ENCODE results near the gene HNRNPLL. TPM values are rescaled to one million over a fixed set of nuclear protein-coding genes. Genes with fewer than 3 reads are reported as not detected.

HNRNPLL gene
- total RNA-seq, 1 experiment from 2014 or later, result 57.7 TPM

DNA sequence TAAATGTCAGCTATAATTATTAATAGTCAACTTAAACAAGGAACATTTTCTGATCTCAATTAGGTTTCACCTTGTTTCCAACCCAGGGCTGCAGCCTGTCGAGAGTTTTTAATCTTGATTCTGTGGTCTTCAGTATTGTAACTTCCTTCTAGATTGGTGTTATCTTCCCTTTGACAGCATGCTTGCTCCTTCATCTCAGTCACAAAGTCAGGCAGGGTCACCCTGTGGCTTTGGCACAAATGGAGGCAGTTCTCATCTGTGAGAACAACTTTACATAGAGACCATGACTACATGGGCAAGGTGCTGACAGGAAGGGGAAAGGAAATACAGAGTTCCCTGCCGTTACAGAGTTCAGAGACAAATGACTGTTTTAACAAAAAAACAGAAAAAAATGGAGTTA is 50.5 kb downstream of the HNRNPLL start:
- H3K4me3 Mint-ChIP-seq (ENCODE audit: unreplicated experiment), result no peak overlapping the region
- no peaks in the 10 kb centered on the region for H3K9me3 Mint-ChIP-seq (ENCODE audit: unreplicated experiment)
- no peak for DNase-seq (ENCODE audit: unreplicated experiment)
- intact Hi-C loops (cut with micrococcal nuclease), result no loop called here
- H3K36me3 Mint-ChIP-seq (ENCODE audit: insufficient read depth, unreplicated experiment), result peaks cover 11% of the 10 kb centered on the region
- CTCF ChIA-PET, result interaction anchor here (0.7 to 1.6 kb wide), 2 partner anchors 15 to 236 kb away, joined by 3 to 6 read pairs; no protein-coding TSS in a partner anchor
- POLR2A ChIA-PET, result interaction anchor here (0.6 kb wide), 1 partner anchor 168 kb away, joined by 3 read pairs; no protein-coding TSS in a partner anchor
- TF ChIP-seq, protein P1, sequence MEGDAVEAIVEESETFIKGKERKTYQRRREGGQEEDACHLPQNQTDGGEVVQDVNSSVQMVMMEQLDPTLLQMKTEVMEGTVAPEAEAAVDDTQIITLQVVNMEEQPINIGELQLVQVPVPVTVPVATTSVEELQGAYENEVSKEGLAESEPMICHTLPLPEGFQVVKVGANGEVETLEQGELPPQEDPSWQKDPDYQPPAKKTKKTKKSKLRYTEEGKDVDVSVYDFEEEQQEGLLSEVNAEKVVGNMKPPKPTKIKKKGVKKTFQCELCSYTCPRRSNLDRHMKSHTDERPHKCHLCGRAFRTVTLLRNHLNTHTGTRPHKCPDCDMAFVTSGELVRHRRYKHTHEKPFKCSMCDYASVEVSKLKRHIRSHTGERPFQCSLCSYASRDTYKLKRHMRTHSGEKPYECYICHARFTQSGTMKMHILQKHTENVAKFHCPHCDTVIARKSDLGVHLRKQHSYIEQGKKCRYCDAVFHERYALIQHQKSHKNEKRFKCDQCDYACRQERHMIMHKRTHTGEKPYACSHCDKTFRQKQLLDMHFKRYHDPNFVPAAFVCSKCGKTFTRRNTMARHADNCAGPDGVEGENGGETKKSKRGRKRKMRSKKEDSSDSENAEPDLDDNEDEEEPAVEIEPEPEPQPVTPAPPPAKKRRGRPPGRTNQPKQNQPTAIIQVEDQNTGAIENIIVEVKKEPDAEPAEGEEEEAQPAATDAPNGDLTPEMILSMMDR (IDR thresholded peaks at IDR 0.05; ENCODE audit: unreplicated experiment), result no peak
- no peaks in the 10 kb centered on the region for H3K4me1 Mint-ChIP-seq (ENCODE audit: insufficient read depth, unreplicated experiment)
- H3K27ac Mint-ChIP-seq (ENCODE audit: low read depth, unreplicated experiment), result no peak overlapping the region
- BruUV-seq (replicated peaks), result no TSS peak
- no peaks in the 10 kb centered on the region for H3K27me3 Mint-ChIP-seq (ENCODE audit: insufficient read depth, unreplicated experiment)

DNA sequence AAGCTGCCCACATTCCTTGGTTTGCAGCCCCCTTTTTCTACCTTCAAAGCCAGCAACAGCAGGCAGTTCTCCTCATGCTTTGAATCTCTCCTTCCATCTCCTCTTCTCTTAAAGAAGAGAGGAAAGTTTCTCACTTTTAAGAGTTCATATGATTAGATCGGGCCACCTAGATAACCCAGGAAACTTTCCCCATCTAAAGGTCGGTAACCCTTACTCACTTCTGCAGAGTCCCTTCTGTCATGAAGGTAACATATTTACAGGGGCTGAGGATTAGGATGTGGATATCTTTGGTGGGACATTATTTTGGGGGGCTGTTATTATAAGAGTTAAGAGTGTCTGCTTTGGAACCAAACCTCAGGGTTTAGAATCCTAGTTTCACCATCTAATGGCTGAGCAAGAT is 51.0 kb downstream of the HNRNPLL start:
- no peak for DNase-seq (ENCODE audit: unreplicated experiment)
- Mint-ChIP-seq H3K4me1 (ENCODE audit: insufficient read depth, unreplicated experiment) (no peaks in the 10 kb centered on the region), H3K27ac (ENCODE audit: low read depth, unreplicated experiment) (no peak overlapping the region), H3K27me3 (ENCODE audit: insufficient read depth, unreplicated experiment) (no peaks in the 10 kb centered on the region), H3K9me3 (ENCODE audit: unreplicated experiment) (no peaks in the 10 kb centered on the region), H3K4me3 (ENCODE audit: unreplicated experiment) (no peak overlapping the region), H3K36me3 (ENCODE audit: insufficient read depth, unreplicated experiment) (peaks cover 11% of the 10 kb centered on the region)
- no TSS peak for BruUV-seq (replicated peaks)
- POLR2A ChIA-PET, result interaction anchor here (0.6 kb wide), 1 partner anchor 169 kb away, joined by 3 read pairs; no protein-coding TSS in a partner anchor
- CTCF ChIA-PET, result interaction anchor here (0.7 to 1.6 kb wide), 2 partner anchors 15 to 235 kb away, joined by 3 to 6 read pairs; no protein-coding TSS in a partner anchor
- intact Hi-C loops (cut with micrococcal nuclease), result no loop called here
- TF ChIP-seq, protein P1 (IDR thresholded peaks at IDR 0.05; ENCODE audit: unreplicated experiment), result no peak

DNA sequence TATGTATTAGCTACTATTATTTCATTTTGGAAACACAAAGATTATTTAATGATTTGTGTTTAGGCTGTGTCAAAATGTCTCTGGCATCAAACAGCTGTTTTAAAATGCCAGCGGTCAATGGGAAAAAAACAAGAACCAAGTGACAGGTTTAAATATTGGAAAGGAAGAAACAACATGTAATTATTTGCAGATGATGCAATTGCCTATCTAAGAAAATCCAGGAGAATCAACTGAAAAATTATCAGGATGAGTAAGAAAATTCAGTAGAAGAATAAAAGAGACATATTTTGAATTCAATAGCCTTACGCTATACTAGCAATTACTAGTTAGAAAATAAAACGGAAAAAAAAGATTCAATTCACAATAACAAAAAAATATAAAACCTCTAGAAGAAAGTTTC is 51.6 kb downstream of the HNRNPLL start:
- intact Hi-C loops (cut with micrococcal nuclease), result no loop called here
- H3K36me3 Mint-ChIP-seq (ENCODE audit: insufficient read depth, unreplicated experiment), result peaks cover 11% of the 10 kb centered on the region
- no peak for DNase-seq (ENCODE audit: unreplicated experiment)
- BruUV-seq (replicated peaks), result no TSS peak
- H3K9me3 Mint-ChIP-seq (ENCODE audit: unreplicated experiment), result no peaks in the 10 kb centered on the region
- POLR2A ChIA-PET, result interaction anchor here (0.6 to 0.8 kb wide), 2 partner anchors 10 to 14 kb away, joined by 4 to 5 read pairs; no protein-coding TSS in a partner anchor
- H3K4me3 Mint-ChIP-seq (ENCODE audit: unreplicated experiment), result no peak overlapping the region
- H3K27me3 Mint-ChIP-seq (ENCODE audit: insufficient read depth, unreplicated experiment), result no peaks in the 10 kb centered on the region
- TF ChIP-seq, protein P1 (IDR thresholded peaks at IDR 0.05; ENCODE audit: unreplicated experiment), result no peak
- no peaks in the 10 kb centered on the region for H3K4me1 Mint-ChIP-seq (ENCODE audit: insufficient read depth, unreplicated experiment)
- CTCF ChIA-PET, result interaction anchor here (1.6 kb wide), 1 partner anchor 14 kb away, joined by 6 read pairs; no protein-coding TSS in a partner anchor
- no peak overlapping the region for H3K27ac Mint-ChIP-seq (ENCODE audit: low read depth, unreplicated experiment)

DNA sequence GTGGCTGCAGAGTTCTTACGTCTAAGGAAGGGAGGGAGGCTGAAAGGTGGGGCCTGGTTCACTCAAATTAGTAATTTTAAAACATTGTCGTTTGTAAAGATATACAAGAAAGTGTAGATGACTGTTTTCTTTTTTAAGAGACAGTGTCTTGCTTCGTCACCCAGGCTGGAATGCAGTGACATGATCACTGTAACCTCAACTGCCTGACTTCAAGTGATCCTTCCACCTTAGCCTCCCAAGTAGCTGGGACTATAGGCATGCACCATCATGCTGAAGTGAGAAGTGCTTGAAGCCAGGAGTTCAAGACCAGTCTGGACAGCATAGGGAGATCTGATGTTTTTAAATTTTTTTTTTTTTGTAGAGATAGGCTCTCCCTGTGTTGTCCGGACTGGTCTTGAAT is 52.9 kb downstream of the HNRNPLL start:
- ChIA-PET POLR2A (interaction anchor here (0.5 to 1.0 kb wide), 3 partner anchors 18 to 275 kb away, joined by 3 read pairs; no protein-coding TSS in a partner anchor), CTCF (interaction anchor here (0.6 to 0.8 kb wide), 2 partner anchors 13 to 32 kb away, joined by 3 to 6 read pairs; no protein-coding TSS in a partner anchor)
- no TSS peak for BruUV-seq (replicated peaks)
- intact Hi-C loops (cut with micrococcal nuclease), result no loop called here
- no peak overlapping the region for H3K4me3 Mint-ChIP-seq (ENCODE audit: unreplicated experiment)
- DNase-seq (ENCODE audit: unreplicated experiment), result no peak
- TF ChIP-seq, protein P1 (IDR thresholded peaks at IDR 0.05; ENCODE audit: unreplicated experiment), result no peak
- no peak overlapping the region for H3K27ac Mint-ChIP-seq (ENCODE audit: low read depth, unreplicated experiment)
- H3K27me3 Mint-ChIP-seq (ENCODE audit: insufficient read depth, unreplicated experiment), result no peaks in the 10 kb centered on the region
- H3K36me3 Mint-ChIP-seq (ENCODE audit: insufficient read depth, unreplicated experiment), result peaks cover 11% of the 10 kb centered on the region
- no peaks in the 10 kb centered on the region for H3K9me3 Mint-ChIP-seq (ENCODE audit: unreplicated experiment)
- no peaks in the 10 kb centered on the region for H3K4me1 Mint-ChIP-seq (ENCODE audit: insufficient read depth, unreplicated experiment)

Data from MCF 10A (cell line).